HFFc6 (cell line): ENCODE measurements around the gene CDC42BPA. TPM values are rescaled to one million over a fixed set of nuclear protein-coding genes. Genes with fewer than 3 reads are reported as not detected.
A peak's percentile ranks its signal among the peaks of the same experiment; 100 is the strongest.

ENCODE experiments used
- DNase-seq: peaks from one replicate; pipeline ENCODE4 v3.0.0-alpha.2; 2018
- H3K27ac Mint-ChIP-seq: 2 replicates; pipeline ENCODE4 v1.8.0; 2020; ENCODE audit warnings: mild to moderate bottlenecking, mixed read lengths
- H3K27me3 Mint-ChIP-seq: 2 replicates; pipeline ENCODE4 v1.8.0; 2021; ENCODE audit warnings: mild to moderate bottlenecking, moderate library complexity, mixed read lengths; ENCODE audit not compliant: insufficient read depth
- H3K36me3 Mint-ChIP-seq: 2 replicates; pipeline ENCODE4 v1.8.0; 2021; ENCODE audit warnings: low read depth, mixed read lengths
- H3K4me1 Mint-ChIP-seq: 2 replicates; pipeline ENCODE4 v1.8.0; 2020; ENCODE audit warnings: low read depth, mixed read lengths
- H3K4me3 Mint-ChIP-seq: 2 replicates; pipeline ENCODE4 v1.8.0; 2020; ENCODE audit warnings: mild to moderate bottlenecking, moderate library complexity, mixed read lengths
- H3K9me3 Mint-ChIP-seq: 2 replicates; pipeline ENCODE4 v1.8.0; 2020; ENCODE audit warnings: mild to moderate bottlenecking, mixed read lengths
- CTCF ChIP-seq: fragments of 200-600 bp; sonication (generic); IDR thresholded peaks from 2 replicates; pipeline ENCODE4 v1.5.0; 2021; ENCODE audit warnings: antibody characterized with exemption, mild to moderate bottlenecking
- total RNA-seq, 6 experiments: library from RNA; stranded (reverse); fragmentation: NEBNext Ultra II Directional; extraction: Animal tissue kit (Norgen Biotek cat#: 25700); gene quantifications; 2 replicates in 1 of 6; 3 replicates in 5 of 6; pipeline ENCODE4 v1.2.3, GENCODE V29; 2021

CDC42BPA gene
- total RNA-seq, 6 experiments from 2014 or later, result 32.8 to 37.8 (median 35.8) TPM

GRCh38 chr1:227213426-227213825, 104.9 kb downstream of the CDC42BPA start:
- DNase-seq, result no peak
- Mint-ChIP-seq H3K27me3 (no peaks in the 10 kb centered on the region), H3K4me3 (no peak overlapping the region), H3K27ac (no peak overlapping the region), H3K4me1 (peaks cover 34% of the 10 kb centered on the region), H3K36me3 (peaks cover 27% of the 10 kb centered on the region), H3K9me3 (no peaks in the 10 kb centered on the region)
- no peak for TF ChIP-seq CTCF

- Mint-ChIP-seq H3K4me3 (no peak overlapping the region), H3K27me3 (no peaks in the 10 kb centered on the region), H3K27ac (peak overlapping the region; percentile 57; the same call in 1 of the 2 replicates), H3K9me3 (no peaks in the 10 kb centered on the region), H3K36me3 (peaks cover 19% of the 10 kb centered on the region), H3K4me1 (peaks cover 27% of the 10 kb centered on the region)
- no peak for TF ChIP-seq CTCF
- no peak for DNase-seq
These were observed 106.1 kb downstream of the CDC42BPA start for GRCh38 chr1:227212164-227212563.

GRCh38 chr1:227210604-227211003, 107.7 kb downstream of the CDC42BPA start:
- H3K36me3 Mint-ChIP-seq, result peaks cover 19% of the 10 kb centered on the region
- DNase-seq, result no peak
- H3K27ac Mint-ChIP-seq, result no peak overlapping the region
- no peaks in the 10 kb centered on the region for H3K27me3 Mint-ChIP-seq
- peaks cover 17% of the 10 kb centered on the region for H3K4me1 Mint-ChIP-seq
- no peaks in the 10 kb centered on the region for H3K9me3 Mint-ChIP-seq
- no peak for TF ChIP-seq CTCF
- H3K4me3 Mint-ChIP-seq, result no peak overlapping the region

GRCh38 chr1:227197064-227197463, 121.2 kb downstream of the CDC42BPA start:
- Mint-ChIP-seq H3K36me3 (peaks cover 4% of the 10 kb centered on the region; the same call in 1 of the 2 replicates), H3K9me3 (no peaks in the 10 kb centered on the region), H3K4me1 (peaks cover 13% of the 10 kb centered on the region), H3K27ac (no peak overlapping the region), H3K4me3 (no peak overlapping the region), H3K27me3 (no peaks in the 10 kb centered on the region; the same call in 1 of the 2 replicates)
- no peak for TF ChIP-seq CTCF
- no peak for DNase-seq

GRCh38 chr1:227192163-227192562, 126.1 kb downstream of the CDC42BPA start:
- peaks cover 42% of the 10 kb centered on the region for H3K4me1 Mint-ChIP-seq
- no peaks in the 10 kb centered on the region for H3K9me3 Mint-ChIP-seq
- no peaks in the 10 kb centered on the region for H3K27me3 Mint-ChIP-seq
- H3K36me3 Mint-ChIP-seq, result peaks cover 26% of the 10 kb centered on the region
- H3K27ac Mint-ChIP-seq, result peak overlapping the region; percentile 89
- DNase-seq, result peak; percentile 97
- TF ChIP-seq CTCF, result no peak
- H3K4me3 Mint-ChIP-seq, result peak overlapping the region; percentile 68

GRCh38 chr1:227191607-227192006, 126.7 kb downstream of the CDC42BPA start:
- H3K4me3 Mint-ChIP-seq, result peak overlapping the region; percentile 68
- no peaks in the 10 kb centered on the region for H3K27me3 Mint-ChIP-seq
- no peaks in the 10 kb centered on the region for H3K9me3 Mint-ChIP-seq
- peak overlapping the region; percentile 89 for H3K27ac Mint-ChIP-seq
- TF ChIP-seq CTCF, result no peak
- peaks cover 42% of the 10 kb centered on the region for H3K4me1 Mint-ChIP-seq
- DNase-seq, result no peak
- H3K36me3 Mint-ChIP-seq, result peaks cover 26% of the 10 kb centered on the region
